GM10248 (cell line): ENCODE data around the gene ANKRD33.

Experiments
- CTCF ChIA-PET: fragments of 300-600 bp; sonication (Branson Sonifier 250); formaldehyde crosslinking; extraction: SDS; loops from one replicate; lab custom pipeline; 2021; ENCODE audit warnings: antibody characterized with exemption; lab: Yijun Ruan, JAX
- POLR2A ChIA-PET: fragments of 350-650 bp; sonication (Branson Sonifier 250); formaldehyde crosslinking; extraction: SDS; loops from one replicate; lab custom pipeline; 2020; ENCODE audit warnings: antibody characterized with exemption; lab: Yijun Ruan, JAX
- DNase-seq: peaks from one replicate; pipeline ENCODE4 v3.0.0; 2012; ENCODE audit errors: extremely low spot score
- CTCF ChIP-seq: IDR thresholded peaks from 2 replicates; pipeline ENCODE4 v1.5.1; 2012; ENCODE audit warnings: mild to moderate bottlenecking, low read depth; ENCODE audit errors: extremely low read depth, missing control alignments, control extremely low read depth

ANKRD33 gene

GRCh38 chr12:51887476-51888315 is at the start of gene ANKRD33:
TSS of gene ANKRD33 (plus strand) at chr12:51888103. CDS start at chr12:51888187, 84 bp downstream.
- peak; percentile 18 for DNase-seq
- no peak for TF ChIP-seq CTCF
- ChIA-PET POLR2A (no interaction called here), CTCF (interaction anchor here (1.1 to 2.1 kb wide), 3 partner anchors 11 to 93 kb away, joined by 4 to 7 read pairs (median 5); no protein-coding TSS in a partner anchor)

- CTCF ChIA-PET, result interaction anchor here (1.2 kb wide), 1 partner anchor 104 kb away, joined by 3 read pairs; no protein-coding TSS in a partner anchor
- no peak for TF ChIP-seq CTCF
- POLR2A ChIA-PET, result no interaction called here
- no peak for DNase-seq
These were observed 49.1 kb upstream of the ANKRD33 start for GRCh38 chr12:51838762-51839161.

- no peak for DNase-seq
- no peak for TF ChIP-seq CTCF
- POLR2A ChIA-PET, result no interaction called here
- CTCF ChIA-PET, result no interaction called here
These were observed 48.5 kb upstream of the ANKRD33 start for GRCh38 chr12:51839310-51839947.

- ChIA-PET POLR2A (no interaction called here), CTCF (no interaction called here)
- TF ChIP-seq CTCF, result no peak
- DNase-seq, result no peak
These were observed 46.9 kb upstream of the ANKRD33 start for GRCh38 chr12:51840966-51841365.

- CTCF ChIA-PET, result no interaction called here
- no peak for DNase-seq
These were observed 46.2 kb upstream of the ANKRD33 start for GRCh38 chr12:51841727-51842126.

More at GRCh38 chr12:51841727-51842126, 46.2 kb upstream of the ANKRD33 start:
- TF ChIP-seq CTCF, result no peak
- POLR2A ChIA-PET, result no interaction called here
